ENCODE results near the gene HMGCS1. TPM values are rescaled to one million over a fixed set of nuclear protein-coding genes. Genes with fewer than 3 reads are reported as not detected.

HMGCS1 gene
- total and polyA plus RNA-seq, 2 of the 13 experiments (the other 11 are each of a cell fraction or from before 2014, with no cell fraction given) = 56.8 to 318 TPM

DNA sequence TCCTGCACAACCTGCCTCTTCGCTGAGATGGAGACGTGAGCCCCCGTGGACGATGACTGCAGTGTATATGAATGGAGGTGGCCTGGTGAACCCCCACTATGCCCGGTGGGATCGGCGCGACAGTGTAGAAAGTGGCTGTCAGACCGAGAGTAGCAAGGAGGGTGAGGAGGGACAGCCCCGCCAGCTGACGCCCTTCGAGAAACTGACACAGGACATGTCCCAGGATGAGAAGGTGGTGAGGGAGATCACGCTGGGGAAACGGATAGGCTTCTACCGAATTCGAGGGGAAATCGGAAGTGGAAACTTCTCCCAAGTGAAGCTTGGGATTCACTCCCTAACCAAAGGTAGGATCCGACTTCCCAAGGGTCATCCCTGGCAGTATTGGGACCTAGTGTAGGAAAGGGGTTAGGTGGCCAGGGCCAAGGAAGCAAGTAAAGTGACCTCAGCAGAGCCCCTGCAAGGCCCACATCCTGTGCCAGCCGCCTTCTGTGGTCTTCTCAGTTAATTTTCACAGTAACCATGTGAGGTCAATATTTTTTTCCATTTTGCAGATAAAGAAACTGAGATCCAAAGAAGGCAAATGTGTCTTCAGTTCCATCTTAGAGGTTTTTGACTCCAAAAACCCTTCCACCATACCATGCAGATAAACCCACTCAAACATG is 67.4 kb downstream of the HMGCS1 start (continued):
- TF ChIP-seq, protein P1, sequence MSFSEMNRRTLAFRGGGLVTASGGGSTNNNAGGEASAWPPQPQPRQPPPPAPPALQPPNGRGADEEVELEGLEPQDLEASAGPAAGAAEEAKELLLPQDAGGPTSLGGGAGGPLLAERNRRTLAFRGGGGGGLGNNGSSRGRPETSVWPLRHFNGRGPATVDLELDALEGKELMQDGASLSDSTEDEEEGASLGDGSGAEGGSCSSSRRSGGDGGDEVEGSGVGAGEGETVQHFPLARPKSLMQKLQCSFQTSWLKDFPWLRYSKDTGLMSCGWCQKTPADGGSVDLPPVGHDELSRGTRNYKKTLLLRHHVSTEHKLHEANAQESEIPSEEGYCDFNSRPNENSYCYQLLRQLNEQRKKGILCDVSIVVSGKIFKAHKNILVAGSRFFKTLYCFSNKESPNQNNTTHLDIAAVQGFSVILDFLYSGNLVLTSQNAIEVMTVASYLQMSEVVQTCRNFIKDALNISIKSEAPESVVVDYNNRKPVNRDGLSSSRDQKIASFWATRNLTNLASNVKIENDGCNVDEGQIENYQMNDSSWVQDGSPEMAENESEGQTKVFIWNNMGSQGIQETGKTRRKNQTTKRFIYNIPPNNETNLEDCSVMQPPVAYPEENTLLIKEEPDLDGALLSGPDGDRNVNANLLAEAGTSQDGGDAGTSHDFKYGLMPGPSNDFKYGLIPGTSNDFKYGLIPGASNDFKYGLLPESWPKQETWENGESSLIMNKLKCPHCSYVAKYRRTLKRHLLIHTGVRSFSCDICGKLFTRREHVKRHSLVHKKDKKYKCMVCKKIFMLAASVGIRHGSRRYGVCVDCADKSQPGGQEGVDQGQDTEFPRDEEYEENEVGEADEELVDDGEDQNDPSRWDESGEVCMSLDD (CRISPR knock-in tag; IDR thresholded peaks at IDR 0.05; ENCODE audit: borderline replicate concordance) = no peak
- TF ChIP-seq NONO (IDR thresholded peaks at IDR 0.05) (no peak), NONO (CRISPR knock-in tag; conservative IDR thresholded peaks at IDR 0.05) (no peak), POLR2G (IDR thresholded peaks at IDR 0.05; ENCODE audit: low read depth, low read length) (no peak), SAFB2 (CRISPR knock-in tag; IDR thresholded peaks at IDR 0.05; ENCODE audit: borderline replicate concordance, low read depth) (no peak), NCOA2 (CRISPR knock-in tag; IDR thresholded peaks at IDR 0.05) (no peak), EZH2 (conservative IDR thresholded peaks at IDR 0.05; ENCODE audit: low read depth, low read length) (no peak), RORA (CRISPR knock-in tag; IDR thresholded peaks at IDR 0.05) (no peak), TOPORS (CRISPR knock-in tag; IDR thresholded peaks at IDR 0.05) (no peak), ZNF232 (CRISPR knock-in tag; IDR thresholded peaks at IDR 0.05; ENCODE audit: borderline replicate concordance) (no peak), ZNF329 (CRISPR knock-in tag; IDR thresholded peaks at IDR 0.05; ENCODE audit: low read depth) (no peak), CCDC6 (CRISPR knock-in tag; IDR thresholded peaks at IDR 0.05) (no peak), STAT5B (CRISPR knock-in tag; IDR thresholded peaks at IDR 0.05) (no peak), HNRNPH1 (optimal IDR thresholded peaks at IDR 0.05; ENCODE audit: low read depth, low read length) (no peak), MAFF (IDR thresholded peaks at IDR 0.05; ENCODE audit: low read depth, low read length) (no peak), THAP11 (CRISPR knock-in tag; IDR thresholded peaks at IDR 0.05) (no peak)
- TF ChIP-seq, protein P2, sequence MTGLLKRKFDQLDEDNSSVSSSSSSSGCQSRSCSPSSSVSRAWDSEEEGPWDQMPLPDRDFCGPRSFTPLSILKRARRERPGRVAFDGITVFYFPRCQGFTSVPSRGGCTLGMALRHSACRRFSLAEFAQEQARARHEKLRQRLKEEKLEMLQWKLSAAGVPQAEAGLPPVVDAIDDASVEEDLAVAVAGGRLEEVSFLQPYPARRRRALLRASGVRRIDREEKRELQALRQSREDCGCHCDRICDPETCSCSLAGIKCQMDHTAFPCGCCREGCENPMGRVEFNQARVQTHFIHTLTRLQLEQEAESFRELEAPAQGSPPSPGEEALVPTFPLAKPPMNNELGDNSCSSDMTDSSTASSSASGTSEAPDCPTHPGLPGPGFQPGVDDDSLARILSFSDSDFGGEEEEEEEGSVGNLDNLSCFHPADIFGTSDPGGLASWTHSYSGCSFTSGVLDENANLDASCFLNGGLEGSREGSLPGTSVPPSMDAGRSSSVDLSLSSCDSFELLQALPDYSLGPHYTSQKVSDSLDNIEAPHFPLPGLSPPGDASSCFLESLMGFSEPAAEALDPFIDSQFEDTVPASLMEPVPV (CRISPR knock-in tag; IDR thresholded peaks at IDR 0.05) = no peak
